Activated CD8-positive, alpha-beta T cell treated with anti-CD3 and anti-CD28 coated beads, Interleukin-2, amount 10 ng/mL, durations not matched to agents 7 days and 5 days (primary cell): ENCODE data around the gene PSMB1. TPM values are rescaled to one million over a fixed set of nuclear protein-coding genes. Genes with fewer than 3 reads are reported as not detected.

Experiments
- ATAC-seq: fragments of 150-1000 bp; cut with Tn5 transposase; one replicate; pipeline ENCODE4 v1.10.0; 2021; ENCODE audit warnings: moderate library complexity
- CTCF ChIA-PET: fragments of 350-600 bp; sonication (Branson Sonifier 250); formaldehyde crosslinking; loops from one replicate; lab custom pipeline; 2021; ENCODE audit warnings: antibody characterized with exemption; lab: Charles Lee
- POLR2A ChIA-PET: fragments of 350-600 bp; sonication (Branson Sonifier 250); formaldehyde crosslinking; loops from one replicate; lab custom pipeline; 2021; ENCODE audit warnings: antibody characterized with exemption; lab: Charles Lee
- DNase-seq: peaks from one replicate; pipeline ENCODE4 v3.0.0-alpha.2; 2020
- H3K27ac Mint-ChIP-seq: one replicate; pipeline ENCODE4 v1.8.0; 2021; ENCODE audit warnings: mild to moderate bottlenecking, mixed read lengths
- H3K27me3 Mint-ChIP-seq: one replicate; pipeline ENCODE4 v1.8.0; 2021; ENCODE audit warnings: low read depth, mixed read lengths
- H3K36me3 Mint-ChIP-seq: one replicate; pipeline ENCODE4 v1.8.0; 2021; ENCODE audit warnings: low read depth, mixed read lengths
- H3K4me1 Mint-ChIP-seq: one replicate; pipeline ENCODE4 v1.8.0; 2021; ENCODE audit warnings: low read depth, mixed read lengths
- H3K4me3 Mint-ChIP-seq: one replicate; pipeline ENCODE4 v1.8.0; 2021; ENCODE audit warnings: mild to moderate bottlenecking, mixed read lengths
- H3K9me3 Mint-ChIP-seq: one replicate; pipeline ENCODE4 v1.8.0; 2022; ENCODE audit warnings: mixed read lengths; ENCODE audit not compliant: insufficient read depth
- total RNA-seq, 2 experiments: library from RNA; stranded (reverse); gene quantifications; one replicate each; pipeline ENCODE4 v1.2.3, GENCODE V29; 2021

PSMB1 gene
- total RNA-seq, 2 experiments from 2014 or later, result 161 to 173 TPM

DNA sequence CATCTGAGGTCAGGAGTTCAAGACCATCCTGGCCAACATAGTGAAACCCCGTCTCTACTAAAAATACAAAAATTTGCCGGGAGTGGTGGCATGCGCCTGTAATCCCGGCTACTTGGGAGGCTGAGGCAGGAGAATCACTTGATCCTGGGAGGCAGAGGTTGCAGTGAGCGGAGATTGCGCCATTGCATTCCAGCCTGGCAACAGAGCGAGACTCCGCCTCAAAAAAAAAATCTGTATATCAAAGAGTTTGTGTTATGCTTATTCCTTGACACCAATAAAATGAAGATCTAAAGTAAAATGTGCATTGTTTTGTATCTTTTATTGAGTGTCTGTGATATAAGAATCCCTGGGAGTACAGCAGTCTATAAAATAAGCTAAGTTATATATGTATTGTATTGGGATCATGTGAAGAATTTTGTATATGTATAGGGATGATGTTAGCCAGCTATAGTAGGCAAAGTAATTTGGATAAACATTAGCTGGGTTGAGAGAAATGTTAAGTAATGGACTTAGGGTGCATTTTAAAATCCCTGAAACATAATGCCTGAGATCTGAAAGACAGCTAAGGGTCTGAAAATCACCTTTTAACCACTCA is 11.9 kb upstream of the PSMB1 start:
- Mint-ChIP-seq H3K27ac (no peak overlapping the region), H3K9me3 (no peaks in the 10 kb centered on the region), H3K4me3 (no peak overlapping the region), H3K4me1 (no peaks in the 10 kb centered on the region), H3K27me3 (no peaks in the 10 kb centered on the region), H3K36me3 (peaks cover 47% of the 10 kb centered on the region)
- ChIA-PET CTCF (interaction anchor here (0.9 kb wide), 1 partner anchor 733 kb away, joined by 3 read pairs; no protein-coding TSS in a partner anchor), POLR2A (no interaction called here)
- DNase-seq (no peak), ATAC-seq (no peak)

DNA sequence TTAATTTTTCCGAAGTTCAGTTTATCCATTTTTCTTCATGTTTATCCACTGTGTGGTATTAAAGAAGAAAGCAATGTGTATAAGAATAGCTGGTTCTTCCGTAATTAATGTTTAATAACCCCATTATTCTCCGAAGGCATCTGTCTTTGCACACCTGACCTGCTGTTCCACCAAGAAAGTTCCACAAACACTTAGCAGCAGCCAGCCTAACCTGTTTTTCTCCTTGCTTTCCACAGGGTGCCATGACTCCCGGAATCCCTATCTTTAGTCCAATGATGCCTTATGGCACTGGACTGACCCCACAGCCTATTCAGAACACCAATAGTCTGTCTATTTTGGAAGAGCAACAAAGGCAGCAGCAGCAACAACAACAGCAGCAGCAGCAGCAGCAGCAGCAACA is 8.4 kb upstream of the PSMB1 start:
- peaks cover 15% of the 10 kb centered on the region for H3K4me1 Mint-ChIP-seq
- no peaks in the 10 kb centered on the region for H3K9me3 Mint-ChIP-seq
- ChIA-PET CTCF (no interaction called here), POLR2A (no interaction called here)
- no peak overlapping the region for H3K27ac Mint-ChIP-seq
- no peak for DNase-seq
- no peak overlapping the region for H3K4me3 Mint-ChIP-seq
- H3K27me3 Mint-ChIP-seq, result no peaks in the 10 kb centered on the region
- ATAC-seq, result no peak
- peaks cover 48% of the 10 kb centered on the region for H3K36me3 Mint-ChIP-seq

DNA sequence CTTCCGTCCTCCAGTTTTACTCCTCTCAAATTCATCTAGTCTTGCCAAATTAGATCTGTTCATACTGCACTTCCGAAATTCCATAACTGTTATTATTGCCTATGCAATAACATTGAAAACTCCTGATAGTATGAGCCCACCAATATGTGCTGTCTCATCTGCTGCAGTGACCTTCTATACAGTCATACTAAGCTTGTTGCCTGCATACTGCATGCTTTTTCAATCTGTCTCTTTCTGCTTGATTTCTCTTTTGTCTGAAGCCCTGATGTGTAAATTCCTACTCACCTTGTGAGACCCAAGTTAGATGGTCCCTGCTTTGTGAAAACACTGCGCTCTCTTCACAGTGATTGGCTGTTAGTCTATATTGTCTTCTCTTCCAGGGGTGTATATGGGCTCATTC is 2.2 kb upstream of the PSMB1 start:
- no peak for DNase-seq
- Mint-ChIP-seq H3K36me3 (peaks cover 28% of the 10 kb centered on the region), H3K27me3 (no peaks in the 10 kb centered on the region), H3K27ac (no peak overlapping the region), H3K4me1 (peaks cover 24% of the 10 kb centered on the region), H3K4me3 (no peak overlapping the region), H3K9me3 (no peaks in the 10 kb centered on the region)
- ChIA-PET CTCF (interaction anchor here (1.4 kb wide), 1 partner anchor 29 kb away, joined by 6 read pairs; no protein-coding TSS in a partner anchor), POLR2A (interaction anchor here (1.2 kb wide), 1 partner anchor 28 kb away, joined by 3 read pairs; no protein-coding TSS in a partner anchor)
- ATAC-seq, result no peak

DNA sequence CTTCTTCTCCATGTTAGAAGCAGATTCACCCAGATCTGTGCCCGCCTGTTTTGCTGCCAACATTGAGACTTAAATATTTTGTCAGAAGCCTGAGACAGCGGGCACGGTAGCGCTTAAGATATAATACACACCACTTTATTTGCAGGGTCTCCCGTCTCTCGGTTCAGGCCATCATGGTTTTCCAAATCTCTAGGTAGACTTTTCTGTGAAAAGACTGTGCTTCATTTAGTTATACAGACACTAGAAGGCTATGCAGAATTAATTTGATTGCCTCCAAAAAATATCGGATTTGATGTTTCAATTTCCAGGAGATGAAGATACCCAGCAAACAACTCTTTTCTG is 1.7 kb upstream of the PSMB1 start:
- CTCF ChIA-PET, result no interaction called here
- Mint-ChIP-seq H3K27ac (no peak overlapping the region), H3K27me3 (no peaks in the 10 kb centered on the region), H3K4me1 (peaks cover 29% of the 10 kb centered on the region), H3K4me3 (no peak overlapping the region), H3K36me3 (peaks cover 29% of the 10 kb centered on the region), H3K9me3 (no peaks in the 10 kb centered on the region)
- DNase-seq (no peak), ATAC-seq (no peak)
- POLR2A ChIA-PET, result interaction anchor here (1.1 to 4.6 kb wide), 2 partner anchors 29 to 804 kb away, joined by 3 to 37 read pairs; partner anchors contain the start of gene PDCD2

DNA sequence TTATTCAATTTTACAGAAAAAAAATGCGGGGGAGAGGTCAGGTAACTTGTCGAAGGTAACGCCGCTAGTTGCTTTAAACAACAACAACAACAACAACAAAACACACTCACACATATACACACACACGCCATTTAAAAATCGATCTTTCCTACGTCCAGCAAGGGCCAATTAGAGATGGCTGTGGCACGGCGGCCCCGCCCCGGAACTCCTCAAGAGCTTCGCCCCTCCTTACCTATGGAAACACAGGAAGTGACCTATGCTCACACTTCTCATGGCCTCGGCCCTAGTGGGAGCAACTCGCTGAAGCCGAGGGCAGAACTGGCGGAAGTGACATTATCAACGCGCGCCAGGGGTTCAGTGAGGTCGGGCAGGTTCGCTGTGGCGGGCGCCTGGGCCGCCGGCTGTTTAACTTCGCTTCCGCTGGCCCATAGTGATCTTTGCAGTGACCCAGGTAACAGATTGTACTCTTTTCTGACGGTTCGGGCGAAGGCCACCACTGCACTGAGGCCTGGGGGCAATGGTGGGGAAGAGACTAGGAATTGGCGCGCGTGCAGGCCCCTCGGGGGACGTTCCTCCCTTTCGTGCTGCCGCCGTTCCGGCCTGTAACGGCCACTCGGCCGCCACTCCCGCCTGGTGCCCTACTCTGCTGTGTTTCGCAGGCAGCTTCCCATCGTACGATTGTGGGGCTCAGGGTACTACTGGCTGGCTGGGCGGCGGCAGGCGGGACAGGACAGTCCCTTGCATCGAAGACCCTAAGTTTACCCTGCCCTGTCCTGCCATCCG is 1.1 kb upstream of the PSMB1 start, which contains the start of gene TBP:
Gene TBP (plus strand): TSS at position 357 of the 783 bp plus-strand sequence. CDS start 2,661 bp downstream, outside the sequence.
- Mint-ChIP-seq H3K27ac (no peak within 1 kb of the TSS), H3K9me3 (no peaks in the 10 kb centered on the region), H3K27me3 (no peaks in the 10 kb centered on the region), H3K4me1 (peaks cover 35% of the 10 kb centered on the region), H3K4me3 (no peak within 1 kb of the TSS), H3K36me3 (peaks cover 31% of the 10 kb centered on the region)
- CTCF ChIA-PET, result interaction anchor here (0.7 to 3.6 kb wide), 7 partner anchors 10 to 802 kb away, joined by 3 to 14 read pairs (median 4); partner anchors contain the start of genes DYNLT2, ERMARD and PDCD2
- peak; percentile 95 for ATAC-seq
- DNase-seq, result peak; percentile 99
- POLR2A ChIA-PET, result interaction anchor here (0.5 to 4.6 kb wide), 9 partner anchors 11 to 849 kb away, joined by 3 to 37 read pairs (median 3); partner anchors contain the start of genes ERMARD and PDCD2

DNA sequence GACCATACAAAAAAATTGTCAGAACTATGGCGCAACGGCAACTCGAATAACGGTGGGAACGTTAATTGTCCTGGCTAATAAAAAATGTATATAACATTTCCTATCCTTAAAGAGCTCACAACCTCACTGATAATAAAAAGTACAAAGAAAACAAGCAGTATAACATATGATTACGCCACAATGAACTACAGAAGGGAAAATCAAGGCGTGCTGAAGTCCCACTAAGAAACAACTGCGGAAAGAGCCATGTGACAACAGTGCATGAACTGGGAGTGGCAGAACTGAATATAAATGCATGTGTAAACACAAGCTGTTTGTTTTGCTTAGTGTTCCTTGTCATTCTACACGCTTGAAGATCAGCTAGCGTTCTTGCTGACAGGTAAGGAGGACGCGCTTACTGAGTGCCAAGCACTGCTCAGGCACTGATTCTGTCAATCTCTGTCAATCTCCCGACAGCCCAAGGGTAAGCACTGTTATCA is 466 bp upstream of the PSMB1 start:
- ChIA-PET POLR2A (interaction anchor here (0.5 to 4.6 kb wide), 8 partner anchors 10 to 849 kb away, joined by 3 to 37 read pairs (median 4); partner anchors contain the start of genes ERMARD and PDCD2), CTCF (interaction anchor here (0.7 to 3.6 kb wide), 7 partner anchors 9 to 802 kb away, joined by 3 to 14 read pairs (median 4); partner anchors contain the start of genes DYNLT2, ERMARD and PDCD2)
- H3K27me3 Mint-ChIP-seq, result no peaks in the 10 kb centered on the region
- ATAC-seq (peak; percentile 63), DNase-seq (no peak)
- H3K4me1 Mint-ChIP-seq, result peaks cover 36% of the 10 kb centered on the region
- H3K9me3 Mint-ChIP-seq, result no peaks in the 10 kb centered on the region
- H3K4me3 Mint-ChIP-seq, result no peak overlapping the region
- H3K27ac Mint-ChIP-seq, result no peak overlapping the region
- H3K36me3 Mint-ChIP-seq, result peaks cover 33% of the 10 kb centered on the region

DNA sequence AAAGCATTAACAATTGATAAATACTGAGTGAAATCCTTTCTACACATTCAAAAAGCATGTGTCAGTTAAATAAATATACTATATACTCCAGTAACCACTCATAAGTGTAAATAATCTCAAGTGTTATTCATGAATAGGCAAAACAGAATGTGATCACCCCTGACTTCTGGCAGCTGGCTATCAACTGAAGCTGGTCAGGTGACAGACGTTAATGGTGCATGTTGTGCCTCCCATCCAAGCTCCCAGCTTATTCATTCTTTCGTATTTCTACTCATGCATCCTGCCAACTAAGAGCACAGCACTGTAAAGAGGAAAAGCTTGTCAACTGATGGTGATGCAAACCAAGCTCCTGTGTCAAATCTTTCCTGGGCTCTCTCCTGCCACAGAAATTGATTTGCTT is 7.7 kb downstream of the PSMB1 start:
- no peak overlapping the region for H3K4me3 Mint-ChIP-seq
- ChIA-PET CTCF (interaction anchor here (1.0 kb wide), 1 partner anchor 15 kb away, joined by 5 read pairs; no protein-coding TSS in a partner anchor), POLR2A (no interaction called here)
- H3K4me1 Mint-ChIP-seq, result peaks cover 22% of the 10 kb centered on the region
- ATAC-seq, result no peak
- no peaks in the 10 kb centered on the region for H3K9me3 Mint-ChIP-seq
- no peaks in the 10 kb centered on the region for H3K27me3 Mint-ChIP-seq
- no peak for DNase-seq
- peaks cover 70% of the 10 kb centered on the region for H3K36me3 Mint-ChIP-seq
- no peak overlapping the region for H3K27ac Mint-ChIP-seq

DNA sequence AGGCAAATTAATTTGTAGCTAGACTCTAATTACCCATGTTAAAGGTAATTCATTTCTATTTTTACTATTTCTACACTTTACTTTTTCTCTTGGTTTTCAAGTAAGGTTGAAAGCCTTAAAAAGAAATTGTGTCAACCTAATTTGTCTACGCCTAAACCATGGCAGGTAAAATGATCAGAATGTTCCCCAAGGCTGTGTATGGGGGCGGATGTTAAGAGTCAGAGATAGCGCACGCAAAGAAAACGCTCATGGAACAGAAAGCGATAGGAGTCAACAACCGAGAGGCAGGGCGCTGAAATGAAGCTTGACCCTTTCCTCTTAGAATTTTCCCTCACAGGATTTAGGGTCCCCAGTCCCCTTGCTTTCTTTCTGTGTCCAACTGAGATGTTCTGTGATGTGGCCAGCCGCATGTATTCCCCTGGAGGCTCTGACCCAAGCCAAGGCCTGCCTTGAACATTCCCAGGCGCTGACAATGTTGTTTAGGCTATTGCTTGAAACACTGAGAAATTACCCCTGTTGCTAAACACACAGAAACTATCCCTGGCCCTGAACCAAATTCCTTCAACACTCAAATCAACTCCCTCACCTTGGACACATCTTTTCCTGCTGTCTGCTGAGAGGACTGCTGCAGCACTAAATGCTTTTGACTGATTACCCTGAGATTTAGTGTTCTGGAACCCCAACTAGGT is 10.9 kb downstream of the PSMB1 start:
- CTCF ChIA-PET, result interaction anchor here (0.8 to 1.7 kb wide), 4 partner anchors 10 to 12 kb away, joined by 3 to 5 read pairs (median 4); partner anchors contain the start of gene PSMB1
- Mint-ChIP-seq H3K4me3 (no peak overlapping the region), H3K4me1 (peaks cover 1% of the 10 kb centered on the region), H3K36me3 (peaks cover 66% of the 10 kb centered on the region), H3K27me3 (no peaks in the 10 kb centered on the region), H3K27ac (no peak overlapping the region), H3K9me3 (no peaks in the 10 kb centered on the region)
- DNase-seq, result no peak
- POLR2A ChIA-PET, result interaction anchor here (1.3 kb wide), 1 partner anchor 11 kb away, joined by 6 read pairs; the partner anchor contains the start of gene PSMB1
- ATAC-seq, result no peak

DNA sequence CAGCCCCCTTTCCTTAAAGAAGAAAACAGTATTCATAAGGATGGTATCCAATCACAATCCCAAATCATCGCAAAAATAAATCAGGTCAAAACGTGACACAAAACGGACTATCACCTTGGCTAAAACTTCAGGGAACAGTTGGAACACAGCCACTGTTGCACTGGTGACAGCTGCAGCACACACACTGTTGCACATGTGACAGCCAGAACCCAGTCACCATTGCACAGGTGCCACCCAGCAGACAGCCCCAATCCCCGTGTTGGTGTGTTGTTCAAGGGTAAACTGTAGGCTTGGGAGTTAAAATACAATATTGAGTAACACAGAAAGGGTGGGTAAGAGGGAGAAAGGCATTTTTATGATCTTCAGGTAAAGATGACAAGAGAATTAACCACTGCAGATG is 15.8 kb downstream of the PSMB1 start:
- POLR2A ChIA-PET, result no interaction called here
- Mint-ChIP-seq H3K27me3 (no peaks in the 10 kb centered on the region), H3K4me3 (no peak overlapping the region), H3K27ac (no peak overlapping the region), H3K4me1 (no peaks in the 10 kb centered on the region), H3K36me3 (peaks cover 62% of the 10 kb centered on the region), H3K9me3 (no peaks in the 10 kb centered on the region)
- ATAC-seq (no peak), DNase-seq (no peak)
- CTCF ChIA-PET, result interaction anchor here (1.2 kb wide), 1 partner anchor 12 kb away, joined by 3 read pairs; no protein-coding TSS in a partner anchor

DNA sequence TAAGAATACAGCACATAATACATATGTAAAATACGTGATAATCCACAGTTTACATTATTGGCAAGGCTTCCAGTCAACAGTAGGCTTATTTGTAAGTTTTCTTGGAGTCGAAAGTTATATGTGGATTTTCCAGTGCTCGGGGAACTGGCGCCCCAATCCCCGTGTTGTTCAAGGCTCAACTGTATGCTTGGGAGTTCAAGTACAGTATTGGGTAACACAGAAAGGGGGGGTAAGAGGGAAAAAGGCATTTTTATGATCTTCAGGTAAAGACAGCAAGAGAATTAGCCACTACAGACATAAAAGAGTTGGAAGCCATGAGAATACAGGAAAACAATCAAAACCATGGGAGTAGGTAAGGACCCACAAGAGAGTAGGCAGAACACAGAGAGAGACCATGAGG is 16.4 kb downstream of the PSMB1 start:
- ChIA-PET POLR2A (no interaction called here), CTCF (interaction anchor here (1.2 kb wide), 1 partner anchor 13 kb away, joined by 3 read pairs; no protein-coding TSS in a partner anchor)
- H3K9me3 Mint-ChIP-seq, result no peaks in the 10 kb centered on the region
- DNase-seq (no peak), ATAC-seq (no peak)
- H3K4me1 Mint-ChIP-seq, result no peaks in the 10 kb centered on the region
- no peaks in the 10 kb centered on the region for H3K27me3 Mint-ChIP-seq
- H3K36me3 Mint-ChIP-seq, result peaks cover 61% of the 10 kb centered on the region
- H3K27ac Mint-ChIP-seq, result no peak overlapping the region
- H3K4me3 Mint-ChIP-seq, result no peak overlapping the region

DNA sequence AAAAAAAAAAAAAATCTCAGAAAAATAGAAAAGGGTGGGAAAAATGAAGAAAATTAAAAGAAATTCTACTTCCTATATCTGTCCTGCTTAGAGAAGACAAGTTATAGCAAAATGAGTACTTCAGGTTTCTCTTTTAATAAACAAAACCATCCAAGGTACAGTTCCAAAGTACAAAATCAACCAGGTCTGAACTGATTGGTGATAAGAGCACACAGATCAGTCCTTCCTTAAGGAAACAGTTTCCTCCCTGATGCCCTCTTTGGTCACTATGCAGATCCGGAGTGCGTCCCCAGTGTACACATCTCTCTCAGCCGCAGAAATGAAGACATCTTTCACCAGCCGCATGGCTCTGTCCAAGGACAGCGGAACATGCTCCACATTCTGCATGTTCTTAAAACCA is 18.1 kb downstream of the PSMB1 start:
- no peak overlapping the region for H3K4me3 Mint-ChIP-seq
- peaks cover 48% of the 10 kb centered on the region for H3K36me3 Mint-ChIP-seq
- no peak overlapping the region for H3K27ac Mint-ChIP-seq
- H3K4me1 Mint-ChIP-seq, result no peaks in the 10 kb centered on the region
- H3K27me3 Mint-ChIP-seq, result no peaks in the 10 kb centered on the region
- ChIA-PET POLR2A (no interaction called here), CTCF (no interaction called here)
- H3K9me3 Mint-ChIP-seq, result no peaks in the 10 kb centered on the region
- ATAC-seq, result no peak
- DNase-seq, result no peak
